HG02981 (cell line): ENCODE results near the gene IGFBPL1.

ENCODE experiments used
- ATAC-seq: cut with Tn5 transposase; IDR thresholded peaks from one replicate; pipeline ENCODE4 v1.9.1; 2021; ENCODE audit warnings: mild to moderate bottlenecking, moderate library complexity; ENCODE audit not compliant: unreplicated experiment

IGFBPL1 gene

DNA sequence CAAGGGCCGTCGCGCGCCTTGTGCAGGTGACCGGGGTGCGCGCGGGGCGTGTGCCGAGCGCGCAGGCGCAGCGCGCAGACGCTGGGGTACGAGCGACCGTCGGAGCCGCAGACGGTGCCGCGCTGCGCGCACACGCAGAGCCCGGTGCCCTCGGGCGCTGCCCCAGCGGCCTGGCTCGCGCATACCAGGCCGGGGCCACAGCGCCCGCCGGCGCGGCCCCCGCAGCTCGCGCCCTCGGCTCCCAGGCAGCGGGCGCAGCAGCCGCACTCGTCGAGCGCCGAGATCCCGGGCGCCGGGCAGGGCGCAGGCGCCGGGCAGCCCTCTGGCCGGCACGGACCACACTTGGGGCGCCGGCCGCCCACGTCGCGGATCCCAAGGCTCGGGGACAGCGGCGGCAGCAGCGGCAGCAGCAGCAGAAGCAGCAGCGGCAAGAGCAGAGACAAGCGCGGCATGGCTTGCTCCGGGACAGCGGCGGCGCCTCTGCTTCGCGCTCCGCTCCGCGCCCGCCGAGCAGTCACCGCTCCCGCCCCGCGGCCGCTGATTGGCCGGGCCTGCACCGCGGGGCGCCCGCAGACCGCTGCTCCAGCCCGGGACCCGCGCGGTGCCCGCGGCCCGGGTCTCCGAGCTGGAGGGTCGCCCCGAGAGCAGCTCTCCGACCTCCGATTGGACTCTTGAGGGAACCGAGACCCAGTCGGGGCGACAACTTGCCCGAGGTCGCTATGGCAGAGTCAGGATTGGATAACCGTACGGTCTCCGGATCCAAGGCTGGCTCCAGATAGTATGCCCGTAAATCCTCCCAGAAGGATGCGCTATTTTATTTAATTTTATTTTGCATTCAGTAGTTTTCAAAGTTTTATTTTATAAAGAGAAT is at the start of gene IGFBPL1:
TSS of gene IGFBPL1 (minus strand) at position 482 of the 871 bp plus-strand sequence. CDS start at position 452, 30 bp downstream.
- no peak for ATAC-seq

DNA sequence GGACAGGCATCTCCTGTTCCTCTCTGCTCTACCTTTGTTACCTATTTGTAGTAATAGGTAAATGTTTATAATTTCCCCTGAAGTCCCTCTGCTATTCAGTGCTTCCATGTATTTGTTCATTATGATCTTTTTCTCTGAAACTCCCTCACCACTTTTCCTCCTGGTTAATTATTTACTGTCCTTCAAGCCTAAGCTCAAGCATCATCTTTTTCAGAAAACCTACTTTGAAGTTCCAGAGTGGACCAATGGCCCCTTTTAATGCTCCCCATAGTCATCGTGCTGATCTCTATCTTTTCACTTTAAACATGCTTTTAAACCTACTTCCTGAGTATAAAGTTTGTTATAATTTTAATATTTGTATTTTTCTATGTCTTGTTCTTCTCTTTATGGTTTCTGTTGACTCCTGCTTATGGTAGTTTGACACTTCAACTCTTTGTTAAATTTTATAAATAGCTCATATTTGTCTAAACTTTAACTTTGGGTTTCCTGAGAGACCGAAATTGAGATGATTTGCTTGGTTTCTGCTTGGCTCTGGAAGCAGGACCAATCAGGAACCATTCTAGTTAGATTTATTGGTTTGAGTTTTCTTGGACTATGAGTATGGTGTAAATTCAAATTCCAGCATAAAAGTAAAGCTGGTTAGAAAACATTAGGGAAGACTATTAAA is 48.5 kb upstream of the IGFBPL1 start:
- ATAC-seq = peak; percentile 65

DNA sequence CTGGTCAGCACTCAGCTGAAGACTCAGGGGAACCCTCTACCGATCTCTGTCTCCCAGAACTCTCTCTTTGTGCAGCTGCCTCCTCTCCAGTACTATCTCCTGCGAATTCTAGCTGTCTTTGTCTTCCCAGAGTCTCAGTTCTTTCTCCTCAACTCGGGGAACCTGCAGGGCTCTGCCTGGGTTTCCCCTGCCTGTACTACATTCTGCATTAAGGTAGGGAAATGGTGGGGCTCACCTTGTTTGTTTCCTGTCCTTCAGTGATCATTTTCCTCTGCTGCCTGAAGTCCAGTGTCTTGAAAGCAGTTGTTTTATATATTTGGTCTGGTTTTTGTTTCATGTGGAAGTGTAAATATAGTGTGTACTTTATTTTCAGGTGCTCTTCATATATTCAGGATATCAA is 43.1 kb upstream of the IGFBPL1 start:
- ATAC-seq = no peak

DNA sequence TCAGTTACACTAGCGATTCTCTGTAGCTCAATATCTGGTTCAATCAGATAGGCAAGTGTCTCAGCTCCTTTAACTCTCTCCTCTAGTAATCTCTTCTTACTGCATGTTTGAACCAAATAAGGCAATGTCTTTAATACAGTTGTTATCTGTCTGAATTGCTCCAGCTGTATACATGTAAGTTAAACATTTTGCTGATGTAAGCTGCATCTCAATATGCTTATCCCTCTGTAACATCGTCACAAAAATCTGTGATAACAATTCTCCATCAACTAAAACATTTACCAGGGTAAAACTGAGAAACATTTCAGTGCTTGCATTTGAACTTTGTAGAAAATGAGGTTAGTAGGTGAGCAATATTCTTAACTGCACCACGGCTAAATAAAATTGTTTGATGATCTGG is 29.6 kb upstream of the IGFBPL1 start:
- no peak for ATAC-seq

DNA sequence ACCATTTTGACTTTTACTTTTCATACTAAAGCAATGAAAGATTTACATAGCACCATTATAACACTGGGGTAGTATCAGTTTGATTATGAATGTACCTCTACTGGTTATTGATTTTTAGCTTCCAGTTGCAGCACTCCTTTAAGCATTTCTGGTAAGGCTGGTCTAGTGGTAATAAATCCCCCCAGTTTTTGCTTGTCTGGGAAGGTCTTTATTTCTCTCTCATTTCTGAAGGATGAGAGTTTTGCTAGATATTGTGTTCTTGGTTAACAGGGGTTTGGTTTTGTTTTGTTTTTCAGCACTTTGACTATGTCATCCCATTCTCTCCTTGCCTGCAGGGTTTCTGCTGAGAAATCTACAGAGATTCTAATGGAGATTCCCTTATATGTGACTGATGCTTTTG is 26.9 kb upstream of the IGFBPL1 start:
- ATAC-seq = no peak

- no peak for ATAC-seq
These were observed 23.4 kb upstream of the IGFBPL1 start for GRCh38 chr9:38447703-38448102.

- peak; percentile 93 for ATAC-seq
These were observed 21.1 kb upstream of the IGFBPL1 start for GRCh38 chr9:38445154-38446043.

GRCh38 chr9:38443597-38443996 is 19.3 kb upstream of the IGFBPL1 start:
- no peak for ATAC-seq

DNA sequence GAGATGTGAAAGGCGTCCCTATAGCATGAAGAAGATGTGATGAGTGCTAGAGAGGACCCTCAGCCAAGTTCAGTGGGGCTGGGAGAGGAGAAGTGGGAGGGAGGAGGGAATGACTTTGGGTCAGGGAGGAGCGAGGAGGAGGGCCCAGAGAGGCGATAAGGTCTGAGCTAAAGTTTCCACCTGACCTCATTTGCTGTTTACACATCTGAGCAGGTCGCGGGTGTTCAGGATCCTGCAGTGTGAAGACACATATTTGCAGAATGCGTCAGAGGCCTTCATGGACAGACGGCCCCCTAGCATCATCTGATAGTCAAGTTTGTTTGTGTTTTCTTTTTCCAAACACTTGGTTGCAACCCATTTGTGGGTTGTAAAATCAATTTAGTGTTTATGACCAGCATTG is 18.9 kb upstream of the IGFBPL1 start:
- no peak for ATAC-seq

DNA sequence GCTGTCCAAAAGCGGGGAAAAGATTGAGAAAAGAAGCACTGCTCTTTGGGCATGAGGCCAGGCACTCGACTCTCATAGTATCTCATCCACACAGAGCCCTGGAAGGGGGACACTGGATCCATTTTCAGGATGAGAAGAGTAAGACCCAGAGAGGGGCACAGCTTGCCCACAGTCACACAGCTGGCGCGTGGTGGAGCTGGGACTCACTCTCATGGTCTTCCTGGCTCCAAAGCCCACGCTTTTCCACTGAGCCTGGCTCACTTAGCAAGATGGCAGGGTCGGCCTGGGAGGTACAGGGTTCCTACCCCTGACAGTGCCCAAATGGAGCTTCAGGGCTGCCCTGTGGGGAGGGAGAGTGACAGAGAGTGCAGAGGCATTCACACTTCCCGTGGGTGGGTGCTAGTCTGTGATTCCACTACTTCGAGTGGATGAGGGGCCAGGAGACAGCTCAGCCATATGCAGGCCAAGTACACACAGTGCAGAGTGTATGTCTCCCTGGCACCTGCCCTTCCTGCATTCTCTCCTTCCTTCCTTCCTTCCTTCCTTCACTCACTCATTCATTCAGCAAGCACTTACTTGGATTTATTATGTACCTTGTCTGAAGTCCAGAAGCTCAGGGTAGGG is 18.3 kb upstream of the IGFBPL1 start:
- no peak for ATAC-seq

DNA sequence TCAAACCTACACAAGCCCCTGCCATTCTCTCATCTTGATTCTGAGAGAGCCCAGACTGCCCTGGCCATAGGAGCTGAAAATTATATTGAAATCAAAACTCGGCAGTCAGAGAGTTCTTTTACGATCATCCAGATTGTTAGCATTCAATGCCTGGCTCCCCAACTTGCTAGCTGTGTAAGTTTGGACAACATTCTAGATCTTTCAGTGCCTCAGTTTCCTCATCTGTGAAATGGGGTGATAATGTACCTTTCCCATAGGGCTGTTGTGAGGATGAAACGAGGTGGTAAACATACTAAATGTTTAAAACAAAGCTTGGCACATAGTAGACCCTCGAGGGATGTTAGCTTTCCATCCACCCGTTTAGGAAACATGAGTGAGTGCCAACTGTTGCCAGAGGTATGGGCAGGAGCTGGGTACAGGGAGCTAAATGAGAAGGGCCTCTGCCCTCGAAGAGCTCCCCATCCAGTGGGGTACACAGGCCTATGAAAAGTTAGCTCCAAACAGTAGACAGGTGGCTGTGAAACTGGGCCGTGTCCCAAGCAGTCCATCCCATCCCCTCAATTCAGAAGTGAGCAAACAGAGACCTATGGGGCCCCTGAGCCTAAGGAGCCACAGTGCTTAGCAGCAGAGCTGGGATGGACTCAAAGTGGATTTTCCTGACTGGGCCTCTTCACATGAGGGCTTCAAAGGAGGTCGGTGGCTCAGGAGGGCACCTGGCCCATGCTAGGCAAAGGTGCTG is 17.3 kb upstream of the IGFBPL1 start:
- ATAC-seq = no peak

- ATAC-seq = no peak
These were observed 16.3 kb upstream of the IGFBPL1 start for GRCh38 chr9:38440516-38440915.

GRCh38 chr9:38439916-38440301 is 15.7 kb upstream of the IGFBPL1 start:
- ATAC-seq = no peak

- no peak for ATAC-seq
These were observed 15.1 kb upstream of the IGFBPL1 start for GRCh38 chr9:38439291-38439915.

- no peak for ATAC-seq
These were observed 13.1 kb upstream of the IGFBPL1 start for GRCh38 chr9:38437193-38437823.

DNA sequence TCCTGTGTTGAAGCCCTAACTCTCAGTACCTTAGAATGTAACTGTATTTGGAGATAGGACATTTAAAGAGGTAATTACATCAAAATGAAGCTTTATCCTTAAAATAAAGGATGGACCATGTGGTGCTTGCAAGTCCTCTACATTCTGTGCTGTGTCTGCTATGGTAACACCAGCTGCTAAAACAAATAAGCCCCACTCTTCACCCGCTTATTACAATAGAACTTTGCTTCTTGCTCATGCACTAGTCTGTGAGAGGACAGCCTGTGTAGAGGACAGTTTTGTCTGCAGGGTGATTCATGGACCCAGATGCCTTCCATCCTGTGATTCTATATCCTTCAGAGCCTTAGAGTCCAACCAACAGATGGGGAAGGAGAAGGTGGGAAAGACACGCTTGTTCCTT is 12.5 kb upstream of the IGFBPL1 start:
- no peak for ATAC-seq

GRCh38 chr9:38435521-38435920 is 11.3 kb upstream of the IGFBPL1 start:
- no peak for ATAC-seq

DNA sequence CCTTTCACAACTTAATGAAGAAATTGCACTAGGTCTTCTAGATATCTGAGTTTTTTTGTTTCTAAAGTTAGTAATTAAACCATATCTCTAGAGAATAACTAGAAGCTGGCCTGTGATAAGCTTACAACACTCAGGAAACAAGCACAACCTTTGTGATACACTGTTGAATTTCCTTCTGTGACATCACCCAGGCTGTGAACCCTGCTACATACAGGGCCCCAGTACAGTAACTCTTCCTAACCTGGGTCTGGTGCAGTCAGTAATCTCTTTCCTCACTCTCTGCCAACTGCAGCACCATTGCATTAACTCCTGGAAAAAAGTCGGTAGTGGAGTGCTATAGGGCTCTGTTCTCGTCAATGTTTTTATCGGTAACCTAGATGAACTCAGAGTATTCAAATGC is 10.6 kb upstream of the IGFBPL1 start:
- no peak for ATAC-seq

GRCh38 chr9:38434365-38434764 is 10.1 kb upstream of the IGFBPL1 start:
- no peak for ATAC-seq
